ENCODE data around the gene FRAS1.

FRAS1 gene

DNA sequence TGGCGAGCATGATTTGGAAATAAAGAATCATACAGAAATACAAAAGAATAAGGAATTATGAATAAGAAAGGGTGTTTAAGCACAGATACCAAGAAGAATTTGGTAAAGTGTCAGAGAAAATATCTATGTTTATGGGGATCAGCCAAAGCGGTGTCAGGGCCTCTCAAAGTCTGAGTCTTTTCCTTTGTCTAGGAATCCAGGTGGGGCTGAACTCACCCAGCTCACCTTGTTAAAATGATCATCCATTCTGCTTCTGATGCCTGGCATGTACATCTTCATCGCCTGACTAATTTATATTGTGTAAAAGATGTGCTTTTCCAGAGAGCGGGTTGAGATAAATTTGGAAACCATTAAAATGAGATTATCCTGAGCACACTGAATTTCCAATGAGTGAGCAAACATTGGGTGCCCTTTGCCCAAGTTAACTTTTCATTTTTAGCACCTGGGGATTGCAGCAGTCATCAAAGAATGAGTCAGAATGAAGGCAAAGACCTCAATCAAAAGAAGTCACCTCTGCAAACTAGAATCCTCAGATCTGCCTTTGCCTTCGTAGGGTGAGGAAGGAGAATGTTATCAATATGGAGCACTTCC lies 352.6 kb downstream of the FRAS1 start:
- TF ChIP-seq, protein P1, sequence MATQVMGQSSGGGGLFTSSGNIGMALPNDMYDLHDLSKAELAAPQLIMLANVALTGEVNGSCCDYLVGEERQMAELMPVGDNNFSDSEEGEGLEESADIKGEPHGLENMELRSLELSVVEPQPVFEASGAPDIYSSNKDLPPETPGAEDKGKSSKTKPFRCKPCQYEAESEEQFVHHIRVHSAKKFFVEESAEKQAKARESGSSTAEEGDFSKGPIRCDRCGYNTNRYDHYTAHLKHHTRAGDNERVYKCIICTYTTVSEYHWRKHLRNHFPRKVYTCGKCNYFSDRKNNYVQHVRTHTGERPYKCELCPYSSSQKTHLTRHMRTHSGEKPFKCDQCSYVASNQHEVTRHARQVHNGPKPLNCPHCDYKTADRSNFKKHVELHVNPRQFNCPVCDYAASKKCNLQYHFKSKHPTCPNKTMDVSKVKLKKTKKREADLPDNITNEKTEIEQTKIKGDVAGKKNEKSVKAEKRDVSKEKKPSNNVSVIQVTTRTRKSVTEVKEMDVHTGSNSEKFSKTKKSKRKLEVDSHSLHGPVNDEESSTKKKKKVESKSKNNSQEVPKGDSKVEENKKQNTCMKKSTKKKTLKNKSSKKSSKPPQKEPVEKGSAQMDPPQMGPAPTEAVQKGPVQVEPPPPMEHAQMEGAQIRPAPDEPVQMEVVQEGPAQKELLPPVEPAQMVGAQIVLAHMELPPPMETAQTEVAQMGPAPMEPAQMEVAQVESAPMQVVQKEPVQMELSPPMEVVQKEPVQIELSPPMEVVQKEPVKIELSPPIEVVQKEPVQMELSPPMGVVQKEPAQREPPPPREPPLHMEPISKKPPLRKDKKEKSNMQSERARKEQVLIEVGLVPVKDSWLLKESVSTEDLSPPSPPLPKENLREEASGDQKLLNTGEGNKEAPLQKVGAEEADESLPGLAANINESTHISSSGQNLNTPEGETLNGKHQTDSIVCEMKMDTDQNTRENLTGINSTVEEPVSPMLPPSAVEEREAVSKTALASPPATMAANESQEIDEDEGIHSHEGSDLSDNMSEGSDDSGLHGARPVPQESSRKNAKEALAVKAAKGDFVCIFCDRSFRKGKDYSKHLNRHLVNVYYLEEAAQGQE (IDR thresholded peaks at IDR 0.05; ENCODE audit: insufficient read depth in 1 of 2, low read depth in 2 of 2, low read length in 2 of 2) = no peak

DNA sequence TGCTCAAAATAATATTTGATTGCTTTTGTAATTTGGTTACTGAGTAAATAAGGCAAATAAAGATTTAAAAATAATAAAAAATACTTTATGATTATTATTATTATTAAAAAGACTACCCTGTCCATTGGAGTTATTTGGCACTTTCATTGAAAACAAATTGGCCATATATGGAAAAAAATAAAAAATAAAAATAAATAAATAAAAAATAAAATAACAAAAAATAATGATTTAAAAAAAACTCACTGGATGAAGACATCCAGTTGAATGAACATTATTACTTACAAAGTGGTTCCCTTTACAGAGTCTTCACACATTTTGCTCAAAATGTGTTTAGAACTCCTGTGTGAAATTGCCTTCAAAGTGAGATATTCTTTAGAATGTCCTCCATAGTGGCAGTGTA lies 353.1 kb downstream of the FRAS1 start:
- TF ChIP-seq SIN3A (IDR thresholded peaks at IDR 0.05; ENCODE audit: borderline replicate concordance, insufficient read depth, low read length) (no peak), POLR2AphosphoS5 (IDR thresholded peaks at IDR 0.05; ENCODE audit: low read depth, low read length) (no peak), TAF1 (IDR thresholded peaks at IDR 0.05; ENCODE audit: borderline replicate concordance, insufficient read depth, low read length) (no peak), FOXP2 (optimal IDR thresholded peaks at IDR 0.05; ENCODE audit: borderline replicate concordance, extremely low read depth, extremely low read length, insufficient read depth) (no peak)
- TF ChIP-seq, protein P1 (IDR thresholded peaks at IDR 0.05; ENCODE audit: insufficient read depth in 1 of 2, low read depth in 2 of 2, low read length in 2 of 2) = no peak

DNA sequence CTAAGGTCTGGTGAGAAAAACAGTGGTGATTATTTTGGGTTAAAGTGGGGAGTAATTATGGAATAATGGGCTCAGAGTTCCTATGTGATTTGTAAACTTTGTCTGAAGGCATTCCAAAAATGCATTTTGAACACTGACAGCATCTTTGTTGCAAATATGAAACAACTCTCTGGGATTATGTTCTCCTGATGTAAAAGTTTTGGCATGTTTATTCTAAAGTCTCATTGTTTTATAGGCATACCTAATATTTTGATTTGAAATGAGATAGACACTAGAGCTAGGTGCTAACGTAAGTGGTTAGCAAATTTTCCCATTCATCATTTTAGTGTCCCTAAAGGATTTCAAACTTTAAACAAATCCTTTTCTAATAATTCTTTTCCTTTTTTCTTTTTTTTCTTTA lies 353.6 kb downstream of the FRAS1 start:
- no peak for TF ChIP-seq TAF1 (IDR thresholded peaks at IDR 0.05; ENCODE audit: borderline replicate concordance, insufficient read depth, low read length)
- TF ChIP-seq, protein P1 (IDR thresholded peaks at IDR 0.05; ENCODE audit: insufficient read depth in 1 of 2, low read depth in 2 of 2, low read length in 2 of 2) = no peak
- no peak for TF ChIP-seq SIN3A (IDR thresholded peaks at IDR 0.05; ENCODE audit: borderline replicate concordance, insufficient read depth, low read length)
- TF ChIP-seq POLR2AphosphoS5 (IDR thresholded peaks at IDR 0.05; ENCODE audit: low read depth, low read length) = no peak
- no peak for TF ChIP-seq FOXP2 (optimal IDR thresholded peaks at IDR 0.05; ENCODE audit: borderline replicate concordance, extremely low read depth, extremely low read length, insufficient read depth)

DNA sequence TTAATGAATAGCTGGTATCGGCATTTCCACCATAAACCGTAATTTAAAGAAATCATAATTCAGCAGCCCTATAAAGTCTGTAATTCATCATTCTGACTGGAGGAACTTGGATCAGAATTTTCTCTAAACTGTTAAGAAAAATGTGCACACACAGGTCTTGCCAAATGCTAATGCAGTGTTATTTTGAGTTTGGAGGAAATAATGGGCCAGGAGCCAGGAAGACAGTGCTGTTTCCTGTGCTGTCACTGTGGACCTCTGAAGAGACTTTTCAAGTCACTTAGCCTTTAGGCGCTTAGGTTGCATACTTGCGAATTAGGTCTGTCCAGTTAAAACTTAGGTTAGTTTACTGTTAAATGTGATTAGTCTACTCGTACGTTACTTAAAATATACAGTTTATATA lies 357.0 kb downstream of the FRAS1 start:
- no peak for TF ChIP-seq POLR2AphosphoS5 (IDR thresholded peaks at IDR 0.05; ENCODE audit: low read depth, low read length)
- TF ChIP-seq, protein P1 (IDR thresholded peaks at IDR 0.05; ENCODE audit: insufficient read depth in 1 of 2, low read depth in 2 of 2, low read length in 2 of 2) = no peak

DNA sequence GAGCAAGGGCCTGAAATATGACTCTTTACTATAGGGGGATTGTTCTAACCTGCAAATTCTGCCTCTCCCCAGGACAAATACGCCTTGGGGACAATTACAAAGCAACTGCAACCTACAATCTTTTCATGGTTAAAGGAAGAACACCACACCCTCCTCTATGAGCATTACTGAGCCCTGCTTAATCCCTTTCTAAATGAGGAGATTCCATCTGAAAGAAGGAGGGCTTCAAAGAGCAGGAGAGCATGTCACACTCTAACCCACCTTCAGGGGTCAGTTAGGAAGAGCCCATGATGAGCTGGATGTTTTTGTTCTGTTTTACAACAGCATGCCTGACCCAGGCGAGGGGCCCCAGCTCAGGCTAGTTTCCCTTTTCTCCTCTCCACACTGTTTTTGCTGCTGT lies 360.5 kb downstream of the FRAS1 start:
- TF ChIP-seq SIN3A (IDR thresholded peaks at IDR 0.05; ENCODE audit: borderline replicate concordance, insufficient read depth, low read length) = no peak
- TF ChIP-seq, protein P1 (IDR thresholded peaks at IDR 0.05; ENCODE audit: insufficient read depth in 1 of 2, low read depth in 2 of 2, low read length in 2 of 2) = no peak
- TF ChIP-seq POLR2AphosphoS5 (IDR thresholded peaks at IDR 0.05; ENCODE audit: low read depth, low read length) = no peak
- no peak for TF ChIP-seq FOXP2 (optimal IDR thresholded peaks at IDR 0.05; ENCODE audit: borderline replicate concordance, extremely low read depth, extremely low read length, insufficient read depth)
- no peak for TF ChIP-seq TAF1 (IDR thresholded peaks at IDR 0.05; ENCODE audit: borderline replicate concordance, insufficient read depth, low read length)

All from PFSK-1 (cell line).